HL-60 (cell line): ENCODE data around the gene RPRML.
A peak's percentile ranks its signal among the peaks of the same experiment; 100 is the strongest.

ENCODE experiments used
- DNase-seq, 2 experiments: peaks; one replicate each; pipeline ENCODE4 v3.0.0-alpha.2; 2010 to 2020; ENCODE audit warnings: low read depth in 1 of 2, low spot score in 1 of 2
- H3K27ac ChIP-seq: fragments of 250-450 bp; sonication (Bioruptor Pico); replicated peaks from 2 replicates; pipeline ENCODE4 v1.5.1; 2020; ENCODE audit warnings: mild to moderate bottlenecking, moderate library complexity
- H3K27me3 ChIP-seq: fragments of 250-450 bp; sonication (Bioruptor Pico); 2 replicates; pipeline ENCODE4 v1.5.1; 2021; ENCODE audit warnings: mild to moderate bottlenecking, moderate library complexity; ENCODE audit not compliant: insufficient read depth, poor library complexity, severe bottlenecking
- H3K4me3 ChIP-seq: replicated peaks from 2 replicates; pipeline ENCODE4 v1.5.1; 2011; ENCODE audit warnings: mild to moderate bottlenecking, control low read depth, low read length; ENCODE audit not compliant: insufficient read depth
- CTCF ChIP-seq: IDR thresholded peaks from one replicate; pipeline ENCODE4 v1.5.1; 2011; ENCODE audit warnings: low read length, control low read depth, inconsistent platforms; ENCODE audit not compliant: insufficient read depth
- GABPA ChIP-seq: IDR thresholded peaks from 2 replicates; pipeline ENCODE4 v1.6.1; 2012; ENCODE audit warnings: low read depth
- POLR2AphosphoS5 ChIP-seq: IDR thresholded peaks from 2 replicates; pipeline ENCODE4 v1.6.1; 2012; ENCODE audit warnings: low read depth
- REST ChIP-seq: IDR thresholded peaks from 2 replicates; pipeline ENCODE4 v1.6.1; 2012; ENCODE audit warnings: low read depth; ENCODE audit not compliant: insufficient replicate concordance
- SPI1 ChIP-seq: IDR thresholded peaks from 2 replicates; pipeline ENCODE4 v1.6.1; 2012; ENCODE audit warnings: low read depth, mild to moderate bottlenecking, borderline replicate concordance

The RPRML gene

GRCh38 chr17:46982577-46982976 is 3.5 kb upstream of the RPRML start:
- H3K4me3 ChIP-seq = no peak overlapping the region
- no peak overlapping the region for H3K27ac ChIP-seq
- no peak for DNase-seq
- peaks cover 32% of the 10 kb centered on the region for H3K27me3 ChIP-seq
- TF ChIP-seq CTCF (no peak), REST (no peak), SPI1 (no peak)

GRCh38 chr17:46978489-46979146 is 435 bp downstream of the RPRML start:
- Histone ChIP-seq H3K4me3 (peak overlapping the region; percentile 21), H3K27ac (no peak overlapping the region), H3K27me3 (peaks cover 53% of the 10 kb centered on the region)
- DNase-seq = no peak
- TF ChIP-seq GABPA (no peak), CTCF (no peak), SPI1 (no peak), POLR2AphosphoS5 (no peak), REST (no peak)

GRCh38 chr17:46977750-46978488 is 1.1 kb downstream of the RPRML start:
- H3K27ac ChIP-seq = no peak overlapping the region
- no peak overlapping the region for H3K4me3 ChIP-seq
- TF ChIP-seq CTCF (no peak), POLR2AphosphoS5 (no peak), REST (no peak), GABPA (no peak), SPI1 (no peak)
- DNase-seq = no peak
- peaks cover 53% of the 10 kb centered on the region for H3K27me3 ChIP-seq
